ENCODE measurements around the gene LRRC8D. TPM values are rescaled to one million over a fixed set of nuclear protein-coding genes. Genes with fewer than 3 reads are reported as not detected.

Gene LRRC8D
- total and polyA plus RNA-seq, 2 of the 4 experiments (the other 2 are of a cell fraction): 34.1 to 35.3 TPM

- Histone ChIP-seq H3K27ac (ENCODE audit: insufficient read depth, low read length) (no peak overlapping the region), H3K56ac (ENCODE audit: extremely low read depth, insufficient read depth, low read length) (no peak overlapping the region), H2AFZ (replicated peaks; ENCODE audit: low read length, poor library complexity) (no peak overlapping the region), H4K91ac (ENCODE audit: insufficient read depth, low read depth, low read length) (no peak overlapping the region), H3K9me3 (ENCODE audit: control insufficient read depth, insufficient read depth, low read length) (no peaks in the 10 kb centered on the region), H3K4ac (ENCODE audit: low read depth, low read length) (no peak overlapping the region), H4K5ac (ENCODE audit: low read depth, low read length) (no peak overlapping the region), H3K79me1 (ENCODE audit: low read depth in 1 of 2, low read length in 2 of 2) (no peaks in the 10 kb centered on the region), H4K8ac (ENCODE audit: low read depth in 2 of 2, low read length in 2 of 2) (no peak overlapping the region), H2AK5ac (ENCODE audit: low read depth, low read length) (no peak overlapping the region), H2BK20ac (ENCODE audit: low read depth, low read length) (no peak overlapping the region), H3K36me3 (ENCODE audit: control insufficient read depth, insufficient read depth, low read length) (no peaks in the 10 kb centered on the region), H2BK120ac (ENCODE audit: low read depth, low read length) (no peak overlapping the region), H3K9me1 (ENCODE audit: insufficient read depth, low read length) (no peaks in the 10 kb centered on the region), H3K4me1 (ENCODE audit: control insufficient read depth, insufficient read depth, low read length) (peaks cover 2% of the 10 kb centered on the region), H3K23ac (ENCODE audit: low read depth, low read length) (no peak overlapping the region), H3K4me2 (ENCODE audit: low read depth, low read length) (no peak overlapping the region), H3K14ac (replicated peaks; ENCODE audit: low read depth, low read length) (no peak overlapping the region), H3K4me3 (ENCODE audit: insufficient read depth, low read depth, low read length) (no peak overlapping the region), H2BK5ac (ENCODE audit: low read depth, low read length, poor library complexity, severe bottlenecking) (no peak overlapping the region), H4K20me1 (ENCODE audit: insufficient read depth, low read length) (no peaks in the 10 kb centered on the region), H3K18ac (ENCODE audit: low read depth, low read length) (no peak overlapping the region), H2BK15ac (ENCODE audit: low read depth, low read length) (no peak overlapping the region), H2AK9ac (replicated peaks; ENCODE audit: low read depth, low read length, poor library complexity) (no peak overlapping the region), H3K27me3 (ENCODE audit: control insufficient read depth, insufficient read depth, low read length) (peaks cover 4% of the 10 kb centered on the region; the same call in 1 of the 2 replicates), H3K9ac (ENCODE audit: low read depth, low read length) (no peak overlapping the region)
- WGBS, 2 experiments (ENCODE audit: extremely low coverage in 2 of 2, insufficient read length in 1 of 2): no CpG with 5 or more reads among the region's 2 CpGs
- ATAC-seq (ENCODE audit: low read depth) (peak; percentile 89), DNase-seq (peak; percentile 69)
- in situ Hi-C loops (cut with MboI; ENCODE audit: low sequenced_read_pairs) (no loop called here), dilution Hi-C loops (cut with HindIII; ENCODE audit: low sequenced_read_pairs, unreplicated experiment) (no loop called here), intact Hi-C loops (cut with micrococcal nuclease) (loop anchor here (1.0 to 10.0 kb wide), 3 partner anchors 207 to 1484 kb away; no protein-coding TSS in a partner anchor)
- ChIA-PET CTCF (interaction anchor here (0.6 to 1.2 kb wide), 7 partner anchors 12 to 309 kb away, joined by 3 to 6 read pairs (median 3); no protein-coding TSS in a partner anchor), POLR2A (ENCODE audit: unreplicated experiment) (no interaction called here)
- BruUV-seq (replicated peaks): no TSS peak
- TF ChIP-seq SMC3 (IDR thresholded peaks at IDR 0.05; ENCODE audit: low read depth, low read length) (peak; percentile 64), ELK1 (IDR thresholded peaks at IDR 0.05; ENCODE audit: borderline replicate concordance, low read depth, low read length) (no peak), RAD21 (IDR thresholded peaks at IDR 0.05; ENCODE audit: low read length) (peak; percentile 66), CTCF (conservative IDR thresholded peaks at IDR 0.05; ENCODE audit: low read depth, low read length) (peak; percentile 54), CHD1 (IDR thresholded peaks at IDR 0.05; ENCODE audit: low read depth, low read length) (no peak)
These were observed 40.1 kb upstream of the LRRC8D start for GRCh38 chr1:89780721-89781120.
